ENCODE measurements around the gene VAPA. TPM values are rescaled to one million over a fixed set of nuclear protein-coding genes. Genes with fewer than 3 reads are reported as not detected.

VAPA gene
- total and polyA plus RNA-seq, 2 donors (not counting 1 experiment from before 2014, with no cell fraction given) = 235 to 420 TPM

DNA sequence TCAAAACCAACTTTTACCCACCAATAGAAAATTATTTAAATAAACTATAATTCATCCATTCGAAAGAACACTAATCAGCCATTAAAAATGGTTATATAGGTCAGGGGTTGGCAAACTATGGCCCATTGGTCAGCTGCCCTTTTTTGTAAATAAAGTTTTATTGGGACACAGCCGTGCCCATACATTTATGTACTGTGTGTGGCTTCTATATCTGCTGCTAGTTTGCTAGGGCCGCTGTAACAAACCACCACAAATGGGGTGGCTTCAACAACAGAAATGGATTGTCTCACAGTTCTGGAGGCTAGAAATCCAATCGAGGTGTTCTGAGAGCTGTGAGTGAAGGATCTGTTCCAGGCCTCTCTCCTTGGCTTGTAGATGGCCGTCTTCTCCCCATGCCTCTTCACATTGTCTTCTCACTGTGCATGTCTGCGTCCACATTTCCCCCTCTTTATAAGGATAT lies 35.0 kb upstream of the VAPA start:
- no peak for DNase-seq (ENCODE audit: low read depth in 2 of 2)
- TF ChIP-seq CTCF (conservative IDR thresholded peaks at IDR 0.05 in 1 of 2, IDR thresholded peaks at IDR 0.05 in 1 of 2; ENCODE audit: low read depth in 1 of 2, low read length in 2 of 2) = no peak
- no peaks in the 10 kb centered on the region for H3K79me2 ChIP-seq (ENCODE audit: control insufficient read depth, insufficient read depth, low read length)
- H3K27ac ChIP-seq (ENCODE audit: insufficient read depth, low read length) = no peak overlapping the region
- no peaks in the 10 kb centered on the region for H3K36me3 ChIP-seq (ENCODE audit: control insufficient read depth, insufficient read depth, low read length)
- H3K4me2 ChIP-seq (ENCODE audit: extremely low read depth, insufficient read depth, low read length) = no peak overlapping the region
- no peaks in the 10 kb centered on the region for H3K27me3 ChIP-seq (ENCODE audit: control insufficient read depth, insufficient read depth, low read length)
- H2AFZ ChIP-seq (ENCODE audit: low read length) = no peak overlapping the region
- no peak overlapping the region for H3K9ac ChIP-seq (ENCODE audit: insufficient read depth, low read length)
- H4K20me1 ChIP-seq (ENCODE audit: control insufficient read depth, extremely low read depth, insufficient read depth, low read length) = no peaks in the 10 kb centered on the region
- no peak overlapping the region for H3K4me3 ChIP-seq (replicated peaks in 1 of 4; ENCODE audit: control extremely low read depth in 1 of 4, insufficient read depth in 1 of 4, low read depth in 3 of 4, low read length in 4 of 4)
- no peaks in the 10 kb centered on the region for H3K9me3 ChIP-seq (ENCODE audit: control insufficient read depth, insufficient read depth, low read depth, low read length)
- H3K4me1 ChIP-seq (ENCODE audit: control insufficient read depth, extremely low read depth, insufficient read depth, low read length) = peaks cover 10% of the 10 kb centered on the region

GRCh38 chr18:9884090-9884489 lies 29.7 kb upstream of the VAPA start:
- no peaks in the 10 kb centered on the region for H3K9me3 ChIP-seq (ENCODE audit: control insufficient read depth, insufficient read depth, low read depth, low read length)
- H3K36me3 ChIP-seq (ENCODE audit: control insufficient read depth, insufficient read depth, low read length) = no peaks in the 10 kb centered on the region
- no peak for DNase-seq (ENCODE audit: low read depth in 2 of 2)
- no peaks in the 10 kb centered on the region for H3K27me3 ChIP-seq (ENCODE audit: control insufficient read depth, insufficient read depth, low read length)
- H4K20me1 ChIP-seq (ENCODE audit: control insufficient read depth, extremely low read depth, insufficient read depth, low read length) = no peaks in the 10 kb centered on the region
- no peak overlapping the region for H3K9ac ChIP-seq (ENCODE audit: insufficient read depth, low read length)
- H3K4me1 ChIP-seq (ENCODE audit: control insufficient read depth, extremely low read depth, insufficient read depth, low read length) = no peaks in the 10 kb centered on the region
- TF ChIP-seq CTCF (conservative IDR thresholded peaks at IDR 0.05 in 1 of 2, IDR thresholded peaks at IDR 0.05 in 1 of 2; ENCODE audit: low read depth in 1 of 2, low read length in 2 of 2) (no peak), EZH2 (IDR thresholded peaks at IDR 0.05; ENCODE audit: low read length, missing control alignments) (no peak)
- no peak overlapping the region for H3K4me2 ChIP-seq (ENCODE audit: extremely low read depth, insufficient read depth, low read length)
- H3K27ac ChIP-seq (ENCODE audit: insufficient read depth, low read length) = no peak overlapping the region
- H3K79me2 ChIP-seq (ENCODE audit: control insufficient read depth, insufficient read depth, low read length) = no peaks in the 10 kb centered on the region
- H3K4me3 ChIP-seq (replicated peaks in 1 of 4; ENCODE audit: control extremely low read depth in 1 of 4, insufficient read depth in 1 of 4, low read depth in 3 of 4, low read length in 4 of 4) = no peak overlapping the region
- H2AFZ ChIP-seq (ENCODE audit: low read length) = no peak overlapping the region

- no peak overlapping the region for H3K27ac ChIP-seq (ENCODE audit: insufficient read depth, low read length)
- no peaks in the 10 kb centered on the region for H3K9me3 ChIP-seq (ENCODE audit: control insufficient read depth, insufficient read depth, low read depth, low read length)
- no peak for TF ChIP-seq EZH2 (IDR thresholded peaks at IDR 0.05; ENCODE audit: low read length, missing control alignments)
- TF ChIP-seq CTCF (conservative IDR thresholded peaks at IDR 0.05 in 1 of 2, IDR thresholded peaks at IDR 0.05 in 1 of 2; ENCODE audit: low read depth in 1 of 2, low read length in 2 of 2) = no peak
- no peak overlapping the region for H3K4me2 ChIP-seq (ENCODE audit: extremely low read depth, insufficient read depth, low read length)
- no peak overlapping the region for H2AFZ ChIP-seq (ENCODE audit: low read length)
- no peak for DNase-seq (ENCODE audit: low read depth in 2 of 2)
- no peaks in the 10 kb centered on the region for H3K79me2 ChIP-seq (ENCODE audit: control insufficient read depth, insufficient read depth, low read length)
- H3K4me3 ChIP-seq (replicated peaks in 1 of 4; ENCODE audit: control extremely low read depth in 1 of 4, insufficient read depth in 1 of 4, low read depth in 3 of 4, low read length in 4 of 4) = no peak overlapping the region
- no peaks in the 10 kb centered on the region for H3K4me1 ChIP-seq (ENCODE audit: control insufficient read depth, extremely low read depth, insufficient read depth, low read length)
- H3K9ac ChIP-seq (ENCODE audit: insufficient read depth, low read length) = no peak overlapping the region
- H3K27me3 ChIP-seq (ENCODE audit: control insufficient read depth, insufficient read depth, low read length) = no peaks in the 10 kb centered on the region
- H4K20me1 ChIP-seq (ENCODE audit: control insufficient read depth, extremely low read depth, insufficient read depth, low read length) = no peaks in the 10 kb centered on the region
- no peaks in the 10 kb centered on the region for H3K36me3 ChIP-seq (ENCODE audit: control insufficient read depth, insufficient read depth, low read length)
Observed at GRCh38 chr18:9884532-9885140, 29.2 kb upstream of the VAPA start.
